ENCODE results near the gene GAL3ST3.

Gene GAL3ST3

GRCh38 chr11:66006134-66006890 lies 42.6 kb downstream of the GAL3ST3 start:
- H3K27me3 ChIP-seq (ENCODE audit: control insufficient read depth, insufficient read depth, low read length) = peaks cover 14% of the 10 kb centered on the region
- no peaks in the 10 kb centered on the region for H3K9me3 ChIP-seq (ENCODE audit: control insufficient read depth, low read length)
- peaks cover 5% of the 10 kb centered on the region for H3K36me3 ChIP-seq (ENCODE audit: control insufficient read depth, insufficient read depth, low read length)
- no peak overlapping the region for H3K4me3 ChIP-seq (ENCODE audit: low read length)
- peaks cover 4% of the 10 kb centered on the region for H3K4me1 ChIP-seq (ENCODE audit: control insufficient read depth, insufficient read depth, low read length)
- H3K9ac ChIP-seq (ENCODE audit: low read length) = no peak overlapping the region

GRCh38 chr11:66004186-66004585 lies 44.8 kb downstream of the GAL3ST3 start:
- H3K4me3 ChIP-seq (ENCODE audit: low read length) = no peak overlapping the region

DNA sequence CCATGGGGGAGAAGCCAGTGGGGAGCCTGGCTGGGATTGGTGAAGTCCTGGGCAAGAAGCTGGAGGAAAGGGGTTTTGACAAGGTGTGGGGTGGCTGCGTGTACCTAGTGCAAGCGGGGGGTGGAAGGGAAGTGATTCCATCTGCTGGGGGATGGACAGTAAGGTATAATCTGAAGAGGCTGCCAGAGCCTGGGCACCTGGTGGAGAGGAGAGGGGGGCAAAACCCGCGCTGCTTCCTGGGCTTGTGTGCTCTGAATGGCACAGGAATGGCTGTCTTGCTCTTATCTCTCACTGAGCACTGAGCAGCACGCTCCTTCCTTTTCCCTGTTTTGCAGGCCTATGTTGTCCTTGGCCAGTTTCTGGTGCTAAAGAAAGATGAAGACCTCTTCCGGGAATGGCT lies 45.7 kb downstream of the GAL3ST3 start:
- Histone ChIP-seq H3K9ac (ENCODE audit: low read length) (peak overlapping the region; percentile 88), H3K4me3 (ENCODE audit: low read length) (peak overlapping the region; percentile 98), H3K4me1 (ENCODE audit: control insufficient read depth, insufficient read depth, low read length) (peaks cover 11% of the 10 kb centered on the region), H3K36me3 (ENCODE audit: control insufficient read depth, insufficient read depth, low read length) (peaks cover 9% of the 10 kb centered on the region), H3K27me3 (ENCODE audit: control insufficient read depth, insufficient read depth, low read length) (no peaks in the 10 kb centered on the region), H3K9me3 (ENCODE audit: control insufficient read depth, low read length) (no peaks in the 10 kb centered on the region)

More at GRCh38 chr11:66004186-66004585, 44.8 kb downstream of the GAL3ST3 start:
- peaks cover 11% of the 10 kb centered on the region for H3K4me1 ChIP-seq (ENCODE audit: control insufficient read depth, insufficient read depth, low read length)
- peaks cover 6% of the 10 kb centered on the region for H3K36me3 ChIP-seq (ENCODE audit: control insufficient read depth, insufficient read depth, low read length)
- no peaks in the 10 kb centered on the region for H3K27me3 ChIP-seq (ENCODE audit: control insufficient read depth, insufficient read depth, low read length)
- no peaks in the 10 kb centered on the region for H3K9me3 ChIP-seq (ENCODE audit: control insufficient read depth, low read length)
- no peak overlapping the region for H3K9ac ChIP-seq (ENCODE audit: low read length)

GRCh38 chr11:66002648-66003225 lies 46.2 kb downstream of the GAL3ST3 start:
- Histone ChIP-seq H3K36me3 (ENCODE audit: control insufficient read depth, insufficient read depth, low read length) (peaks cover 9% of the 10 kb centered on the region), H3K9me3 (ENCODE audit: control insufficient read depth, low read length) (no peaks in the 10 kb centered on the region), H3K4me1 (ENCODE audit: control insufficient read depth, insufficient read depth, low read length) (peaks cover 11% of the 10 kb centered on the region), H3K9ac (ENCODE audit: low read length) (peak overlapping the region; percentile 88), H3K4me3 (ENCODE audit: low read length) (peak overlapping the region; percentile 98), H3K27me3 (ENCODE audit: control insufficient read depth, insufficient read depth, low read length) (no peaks in the 10 kb centered on the region)

DNA sequence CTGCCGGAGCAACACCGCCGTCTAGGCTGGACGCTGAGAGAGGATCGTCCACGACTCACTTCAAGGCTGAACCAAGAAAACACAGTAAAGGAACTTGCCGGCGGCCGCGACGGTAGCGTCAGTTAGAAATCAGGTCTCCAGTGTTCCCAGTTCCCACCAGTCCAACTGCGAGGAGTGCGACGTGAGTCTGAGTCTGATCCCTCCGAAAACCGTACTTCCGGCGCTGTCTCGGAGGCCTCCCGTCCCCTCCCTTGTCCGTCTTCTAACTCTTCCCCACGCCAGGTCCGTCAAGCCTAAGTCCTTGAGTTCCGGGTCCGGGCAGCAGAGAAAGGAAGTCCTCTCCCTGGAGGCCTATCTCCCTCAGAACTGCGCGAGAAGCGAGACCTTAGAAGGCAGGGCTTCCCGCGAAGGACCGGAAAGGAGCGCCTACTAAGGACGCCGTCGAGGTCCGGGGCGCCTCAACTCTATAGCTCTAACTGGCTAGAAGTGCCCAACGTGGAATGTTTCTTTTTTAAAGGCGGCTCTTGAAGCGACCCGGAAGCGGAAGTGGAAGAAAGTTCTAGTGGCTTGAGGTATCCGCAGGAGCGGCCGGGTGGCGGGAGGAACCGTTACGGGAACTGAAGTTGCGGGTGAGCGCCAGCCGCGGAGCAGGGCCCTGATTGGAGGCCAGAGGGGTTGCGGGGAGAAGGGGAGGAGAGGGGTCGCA lies 46.9 kb downstream of the GAL3ST3 start, which contains the start of the genes BANF1 and EIF1AD:
BANF1 (plus strand) TSS at position 562 of the 706 bp plus-strand sequence. CDS start 748 bp downstream, outside the sequence.
EIF1AD (minus strand) TSS at position 216 of the 706 bp plus-strand sequence. CDS start 1,768 bp downstream, outside the sequence.
- peaks cover 11% of the 10 kb centered on the region for H3K4me1 ChIP-seq (ENCODE audit: control insufficient read depth, insufficient read depth, low read length)
- H3K36me3 ChIP-seq (ENCODE audit: control insufficient read depth, insufficient read depth, low read length) = peaks cover 9% of the 10 kb centered on the region
- peak within 1 kb of the TSS; percentile 98 for H3K4me3 ChIP-seq (ENCODE audit: low read length)
- H3K9ac ChIP-seq (ENCODE audit: low read length) = peak within 1 kb of the TSS; percentile 88
- H3K9me3 ChIP-seq (ENCODE audit: control insufficient read depth, low read length) = no peaks in the 10 kb centered on the region
- no peaks in the 10 kb centered on the region for H3K27me3 ChIP-seq (ENCODE audit: control insufficient read depth, insufficient read depth, low read length)

- H3K4me3 ChIP-seq (ENCODE audit: low read length) = no peak overlapping the region
Observed at GRCh38 chr11:65997286-65997685, 51.7 kb downstream of the GAL3ST3 start.

GRCh38 chr11:65992056-65992455 lies 56.9 kb downstream of the GAL3ST3 start:
- Histone ChIP-seq H3K9ac (ENCODE audit: low read length) (no peak overlapping the region), H3K9me3 (ENCODE audit: control insufficient read depth, low read length) (no peaks in the 10 kb centered on the region), H3K4me1 (ENCODE audit: control insufficient read depth, insufficient read depth, low read length) (no peaks in the 10 kb centered on the region), H3K4me3 (ENCODE audit: low read length) (no peak overlapping the region), H3K36me3 (ENCODE audit: control insufficient read depth, insufficient read depth, low read length) (no peaks in the 10 kb centered on the region), H3K27me3 (ENCODE audit: control insufficient read depth, insufficient read depth, low read length) (no peaks in the 10 kb centered on the region)

More at GRCh38 chr11:65997286-65997685, 51.7 kb downstream of the GAL3ST3 start:
- H3K27me3 ChIP-seq (ENCODE audit: control insufficient read depth, insufficient read depth, low read length) = no peaks in the 10 kb centered on the region
- H3K4me1 ChIP-seq (ENCODE audit: control insufficient read depth, insufficient read depth, low read length) = peaks cover 6% of the 10 kb centered on the region
- H3K9me3 ChIP-seq (ENCODE audit: control insufficient read depth, low read length) = no peaks in the 10 kb centered on the region
- H3K36me3 ChIP-seq (ENCODE audit: control insufficient read depth, insufficient read depth, low read length) = peaks cover 4% of the 10 kb centered on the region
- H3K9ac ChIP-seq (ENCODE audit: low read length) = no peak overlapping the region

Measured in mucosa of stomach (tissue), 1 donor.